NCI-H510A treated with DMSO at 0.1 percent for 48 hours (cell line): ENCODE data around the gene GPR183.

Source experiments
- DNase-seq: peaks from one replicate; lab custom pipeline; 2025; lab: John Stamatoyannopoulos, UW

The GPR183 gene

DNA sequence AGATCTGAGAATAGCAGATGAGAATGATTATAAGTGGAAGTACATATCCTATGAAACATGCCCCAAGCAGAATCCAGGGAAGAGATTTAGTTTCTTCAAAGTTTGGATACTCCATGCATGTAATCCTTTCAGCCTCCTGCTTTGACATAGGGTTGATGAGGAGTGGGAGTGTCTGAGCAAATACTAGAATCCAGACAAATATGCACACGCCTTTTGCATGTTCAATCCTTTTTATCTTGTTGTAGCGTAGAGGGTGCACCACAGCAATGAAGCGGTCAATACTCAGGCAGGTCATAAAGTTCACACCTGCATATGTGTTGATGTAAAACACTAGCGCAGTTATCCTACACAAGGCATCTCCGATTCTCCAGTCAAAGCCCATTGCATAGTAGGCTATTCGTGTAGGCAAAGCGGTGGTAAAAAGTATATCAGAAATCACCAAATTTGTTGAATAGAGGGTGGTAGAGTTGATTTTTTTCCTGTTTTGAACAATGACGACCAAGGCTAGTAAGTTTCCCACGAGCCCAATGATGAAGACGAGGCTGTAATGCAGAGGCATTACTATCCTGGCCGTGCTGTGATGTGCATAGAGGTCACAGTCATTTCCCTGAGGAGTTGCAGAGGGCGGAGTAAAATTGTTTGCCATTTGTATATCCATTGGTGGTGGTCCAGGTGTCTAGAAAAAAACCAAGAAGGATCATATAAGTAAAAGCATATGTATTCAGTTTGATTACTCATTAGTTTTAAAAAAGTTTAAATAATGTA lies 11.5 kb downstream of the GPR183 start:
- DNase-seq, result no peak

- no peak for DNase-seq
These were observed 12.2 kb downstream of the GPR183 start for GRCh38 chr13:99294958-99295357.

DNA sequence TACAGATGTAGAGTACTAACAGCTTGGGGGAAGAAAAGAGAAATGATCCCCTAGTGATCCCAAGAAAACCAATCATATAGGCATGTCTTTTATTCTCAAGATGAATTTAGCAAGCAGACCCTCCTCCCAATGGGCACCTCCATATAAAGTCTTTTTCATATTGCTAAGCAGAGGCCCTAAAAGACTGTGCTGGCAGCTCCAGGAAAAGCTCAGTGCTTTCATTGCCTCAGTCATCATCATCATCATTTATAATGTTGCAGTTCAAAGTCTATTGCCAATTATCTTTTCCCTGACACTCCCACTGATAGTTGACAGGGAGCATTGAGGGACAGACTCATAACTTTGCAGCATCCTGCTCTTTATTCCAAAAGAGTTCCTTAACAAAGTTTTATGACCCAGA lies 13.0 kb downstream of the GPR183 start:
- DNase-seq, result no peak

GRCh38 chr13:99293178-99293577 lies 14.0 kb downstream of the GPR183 start:
- DNase-seq, result no peak

- no peak for DNase-seq
These were observed 16.3 kb downstream of the GPR183 start for GRCh38 chr13:99290894-99291293.

DNA sequence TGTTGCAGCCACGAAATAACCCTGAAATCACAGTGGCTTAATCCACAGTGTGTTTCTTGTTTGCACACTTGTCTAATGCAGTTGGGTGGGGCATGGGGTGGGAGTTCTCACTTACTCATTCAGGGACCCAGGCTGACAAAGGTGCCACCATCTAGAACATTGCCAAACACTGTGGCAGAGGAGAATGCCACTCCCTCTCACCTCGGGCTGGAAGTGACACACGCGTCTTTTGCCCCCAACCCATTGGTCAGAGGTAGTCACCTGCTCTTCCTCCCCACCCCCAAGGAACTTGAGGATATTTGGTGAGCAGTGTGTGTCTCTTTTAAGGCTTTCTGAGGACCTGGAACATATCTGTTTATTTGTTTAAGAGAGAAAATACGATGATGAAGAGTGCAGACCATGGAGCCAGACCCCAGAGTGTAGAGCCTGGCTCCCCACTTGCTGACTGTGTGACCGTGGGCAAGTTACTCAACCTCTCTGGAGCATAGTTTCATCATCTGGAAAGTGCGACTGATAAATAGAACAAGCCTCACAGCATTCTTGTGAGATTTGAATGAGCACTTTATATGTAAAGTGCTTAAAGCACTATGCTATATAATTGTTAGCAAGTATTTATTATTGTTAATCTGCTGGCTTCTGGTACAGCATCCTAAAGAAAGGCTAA lies 17.4 kb downstream of the GPR183 start:
- DNase-seq, result no peak

DNA sequence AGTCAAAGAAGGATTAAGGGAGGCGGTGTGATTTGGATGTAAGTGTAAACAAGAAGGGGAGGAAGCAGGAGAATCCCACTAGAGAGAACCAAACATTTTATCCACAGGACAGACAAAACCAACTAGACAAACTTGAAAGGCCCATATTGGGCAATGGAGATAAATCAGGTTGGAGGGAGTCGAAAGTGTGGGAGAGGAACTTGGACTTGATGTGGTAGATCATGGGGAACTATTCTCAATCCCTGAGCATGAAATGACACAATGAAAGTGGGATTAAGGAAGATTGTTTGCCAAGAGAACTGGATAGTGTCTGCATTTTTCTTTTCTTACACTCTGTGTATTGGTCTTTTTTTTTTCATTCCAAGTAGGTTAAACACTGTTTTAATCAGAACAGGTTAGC lies 17.9 kb downstream of the GPR183 start:
- DNase-seq, result no peak

GRCh38 chr13:99288089-99288488 lies 19.1 kb downstream of the GPR183 start:
- DNase-seq, result no peak

GRCh38 chr13:99287551-99287950 lies 19.6 kb downstream of the GPR183 start:
- no peak for DNase-seq

DNA sequence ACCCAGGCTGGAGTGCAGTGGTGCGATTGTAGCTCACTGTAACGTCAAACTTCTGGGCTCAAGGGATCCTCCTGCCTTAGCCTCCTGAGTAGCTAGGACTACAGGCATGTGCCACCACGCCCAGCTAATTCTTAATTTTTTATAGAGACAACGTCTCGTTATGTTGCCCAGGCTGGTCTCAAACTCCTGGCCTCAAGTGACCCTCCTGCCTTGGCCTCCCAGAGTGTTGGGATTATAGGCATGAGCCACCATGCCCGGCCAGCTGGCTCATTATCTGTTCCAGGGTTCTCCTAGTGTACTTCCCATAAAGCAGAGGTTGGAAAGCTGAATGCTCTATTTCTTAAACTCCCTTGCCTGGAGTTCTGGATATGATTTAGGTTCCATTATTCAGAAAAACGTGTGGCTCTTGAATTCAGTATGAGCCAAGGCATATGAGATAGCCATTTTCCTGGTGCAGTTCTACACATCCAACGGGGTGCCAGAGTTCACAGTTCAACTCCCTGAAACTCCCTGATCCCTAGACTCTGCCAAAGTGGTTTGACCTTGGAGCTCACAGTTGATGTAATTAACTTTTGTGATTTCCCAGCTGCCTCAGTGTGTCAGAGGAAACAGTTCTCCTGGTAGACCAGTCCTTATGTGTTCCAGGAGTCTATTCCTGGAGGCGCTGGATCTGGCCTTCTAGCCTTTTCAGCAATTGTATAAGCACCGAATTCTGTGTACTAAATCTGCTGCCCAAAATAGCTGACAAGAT lies 21.6 kb downstream of the GPR183 start:
- DNase-seq, result no peak

GRCh38 chr13:99282264-99283231 lies 24.7 kb downstream of the GPR183 start:
- no peak for DNase-seq

DNA sequence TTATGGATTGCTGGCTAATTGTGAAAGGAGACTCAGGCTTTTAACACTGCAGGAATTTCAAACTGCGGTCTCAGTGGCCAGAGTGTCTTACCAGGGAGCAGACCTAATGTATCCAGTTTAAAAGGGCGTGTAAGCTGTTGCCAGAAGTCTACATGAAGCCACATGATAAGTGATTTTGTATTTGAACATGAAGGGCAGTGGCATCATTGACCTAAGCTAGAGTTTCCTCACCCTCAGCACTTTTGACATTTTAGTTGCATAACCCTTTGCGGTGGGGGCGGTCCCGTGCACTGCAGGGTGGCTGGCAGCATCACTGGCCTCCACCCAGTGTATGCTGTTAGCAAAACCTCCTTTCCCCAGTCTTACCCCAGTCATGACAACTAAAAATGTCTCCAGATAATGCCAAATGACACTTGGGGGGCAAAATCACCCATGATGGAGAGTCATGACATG lies 25.4 kb downstream of the GPR183 start:
- no peak for DNase-seq

DNA sequence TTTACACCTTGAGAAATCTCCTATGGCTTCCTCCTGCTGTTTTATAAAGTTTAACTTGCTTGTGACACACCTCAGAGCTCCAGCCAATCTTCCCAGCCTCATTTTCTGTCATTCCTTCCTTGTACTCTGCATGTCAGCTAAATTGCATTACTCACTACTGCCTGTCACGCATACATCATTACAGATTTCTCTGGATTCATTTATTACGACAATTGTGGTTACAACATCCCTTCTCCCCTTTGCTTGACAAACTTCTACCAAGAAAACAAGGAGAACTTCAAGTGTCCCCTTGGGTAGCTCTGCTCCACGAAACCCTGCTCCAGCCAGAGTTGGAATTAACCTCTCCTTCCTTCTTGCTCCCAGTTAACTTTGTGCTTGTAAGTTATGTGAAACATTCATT lies 27.0 kb downstream of the GPR183 start:
- DNase-seq, result no peak

GRCh38 chr13:99279637-99280036 lies 27.6 kb downstream of the GPR183 start:
- no peak for DNase-seq

DNA sequence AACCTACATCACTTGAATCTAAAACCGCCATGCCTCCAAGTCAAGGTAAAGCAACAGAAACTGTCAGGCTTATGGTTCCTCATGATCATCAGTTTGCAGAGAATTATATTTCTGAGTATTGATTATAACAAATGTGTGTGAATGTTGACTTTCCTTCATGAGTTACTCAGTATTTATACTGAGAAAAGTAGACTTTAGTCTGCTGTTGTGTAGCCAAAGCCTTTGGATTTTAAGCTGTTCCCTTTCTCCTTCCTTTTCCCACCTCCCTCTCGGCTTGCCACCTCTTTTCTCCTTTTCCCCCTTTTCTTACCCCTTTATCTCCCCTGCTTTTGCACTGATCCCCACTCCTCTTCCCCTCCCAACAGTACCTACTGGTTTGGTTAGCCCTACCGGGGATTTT lies 28.4 kb downstream of the GPR183 start:
- DNase-seq, result no peak

- DNase-seq, result no peak
These were observed 29.0 kb downstream of the GPR183 start for GRCh38 chr13:99278200-99278599.

DNA sequence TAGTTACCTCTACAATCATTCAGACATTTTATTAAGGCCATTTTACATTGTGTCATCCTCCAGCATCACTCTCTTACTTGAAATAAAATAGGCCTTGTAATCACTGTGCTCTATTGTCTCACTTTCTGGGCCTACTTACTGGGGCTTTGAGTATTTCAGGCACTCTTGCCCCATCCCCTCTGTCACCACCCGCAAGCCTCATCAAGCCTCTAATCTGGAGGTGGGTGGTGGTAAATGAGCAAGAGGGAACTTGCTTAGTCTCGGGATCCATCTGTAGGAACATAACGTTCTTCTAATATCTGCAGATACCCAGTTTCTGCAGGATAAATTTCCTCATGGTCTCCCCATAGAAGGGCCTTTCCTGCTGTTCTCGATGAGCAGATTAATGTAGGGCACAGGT lies 29.6 kb downstream of the GPR183 start:
- DNase-seq, result no peak

DNA sequence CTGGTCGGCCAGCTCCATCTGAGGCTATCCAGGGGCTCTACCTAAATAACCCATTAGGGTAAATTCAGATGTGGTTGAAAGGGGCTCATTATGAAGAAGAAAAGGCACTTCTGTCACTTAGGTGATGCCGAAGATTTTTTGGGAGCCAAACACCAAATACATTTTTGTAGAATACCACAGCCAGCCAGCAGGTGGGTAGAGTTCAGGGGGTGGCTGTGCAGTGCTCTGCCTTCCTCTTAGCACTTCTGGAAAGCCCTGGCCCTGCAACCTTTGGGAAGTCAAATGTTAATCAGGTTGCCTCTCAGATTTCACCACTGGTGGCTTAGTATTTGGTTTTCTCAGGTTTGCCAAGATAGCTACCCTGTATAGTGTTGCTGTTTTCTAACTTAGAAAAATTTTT lies 30.5 kb downstream of the GPR183 start:
- no peak for DNase-seq

DNA sequence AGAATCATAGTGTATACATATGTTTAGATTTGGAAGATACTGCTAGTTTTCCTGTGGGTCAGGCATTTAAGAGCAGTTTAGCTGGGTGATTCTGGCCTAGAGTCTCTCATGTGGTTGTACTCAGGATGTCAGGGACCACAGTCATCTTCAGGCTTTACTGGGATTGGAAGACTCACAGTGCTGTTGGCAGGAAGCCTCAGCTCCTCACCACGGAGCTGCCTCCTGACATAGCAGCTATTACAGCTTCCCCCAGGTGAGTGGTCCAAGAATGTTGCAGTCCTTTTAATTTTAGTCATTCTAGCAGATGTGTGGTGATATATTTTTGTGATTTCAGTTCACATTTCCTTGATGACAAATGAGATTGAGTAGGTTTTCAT lies 32.1 kb downstream of the GPR183 start:
- DNase-seq, result no peak

DNA sequence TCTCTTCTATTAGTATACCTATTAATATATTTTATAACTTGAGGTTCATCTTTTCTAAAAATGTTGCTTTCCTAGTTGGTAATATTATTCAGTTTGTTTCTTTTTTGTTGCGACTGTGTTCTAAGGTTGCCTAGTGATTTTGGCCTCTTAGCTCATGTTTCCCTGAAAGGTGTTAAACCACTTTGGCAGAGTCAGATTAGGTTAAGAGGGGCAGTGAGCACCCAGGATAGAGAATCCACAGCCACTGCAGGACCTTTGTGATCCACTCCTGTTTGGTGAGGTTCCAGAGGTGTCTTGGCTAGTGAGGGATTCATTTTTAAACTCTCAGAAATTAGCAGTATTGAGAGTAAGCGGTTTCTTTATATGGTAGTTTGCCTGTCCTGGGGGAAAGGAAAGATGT lies 34.1 kb downstream of the GPR183 start:
- DNase-seq, result no peak

GRCh38 chr13:99272481-99272880 lies 34.7 kb downstream of the GPR183 start:
- no peak for DNase-seq

- no peak for DNase-seq
These were observed 36.0 kb downstream of the GPR183 start for GRCh38 chr13:99271249-99271648.
